Mammary epithelial cell (primary cell): ENCODE data around the gene EPB41L2.

Experiments used
- CTCF ChIP-seq, 2 donors: IDR thresholded peaks in 1 of 2; conservative IDR thresholded peaks in 1 of 2; 2 replicates each; pipeline ENCODE4 v1.5.1; 2011 to 2012; ENCODE audit warnings: inconsistent platforms in 2 of 2, low read length in 2 of 2, mild to moderate bottlenecking in 2 of 2, control low read depth in 1 of 2, low read depth in 1 of 2; ENCODE audit not compliant: insufficient read depth in 1 of 2; ENCODE audit errors: extremely low read depth in 1 of 2
- EZH2 ChIP-seq: IDR thresholded peaks from 2 replicates; pipeline ENCODE4 v1.6.1; 2012; ENCODE audit warnings: low read length, inconsistent platforms, borderline replicate concordance

DNA sequence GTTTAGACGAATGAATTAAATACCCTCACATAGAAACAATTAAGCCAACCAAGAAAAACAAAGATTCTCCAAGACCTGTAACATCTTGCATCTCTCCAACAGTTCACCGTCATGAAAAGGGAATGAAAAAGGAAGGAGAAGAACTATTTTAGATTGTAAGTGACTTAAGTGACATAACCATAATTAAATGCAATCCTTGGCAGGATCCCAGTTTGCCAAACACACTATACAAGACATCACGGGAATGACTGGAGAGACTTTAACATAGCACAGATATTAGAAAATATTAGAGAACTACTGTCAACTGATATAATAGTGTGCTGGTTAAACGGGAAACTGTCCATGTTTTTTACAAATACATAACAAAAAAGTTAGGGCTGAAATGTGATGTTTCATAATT lies 22.2 kb downstream of the EPB41L2 start:
- TF ChIP-seq CTCF (conservative IDR thresholded peaks at IDR 0.05 in 1 of 2, IDR thresholded peaks at IDR 0.05 in 1 of 2; ENCODE audit: extremely low read depth in 1 of 2, insufficient read depth in 1 of 2, low read depth in 1 of 2, low read length in 2 of 2): no peak
- TF ChIP-seq EZH2: no peak
